DMS153 treated with DMSO at 0.1 percent for 48 hours (cell line): ENCODE results near the gene SHC3.
"Not testable (repeated sequence)": the region's sequence is repeated elsewhere in the genome, so short reads cannot be mapped to it uniquely, and the experiment has no call there.

Experiments
- DNase-seq: peaks from one replicate; lab custom pipeline; 2025; ENCODE audit not compliant: unreplicated experiment; lab: John Stamatoyannopoulos, UW

SHC3 gene, protein sequence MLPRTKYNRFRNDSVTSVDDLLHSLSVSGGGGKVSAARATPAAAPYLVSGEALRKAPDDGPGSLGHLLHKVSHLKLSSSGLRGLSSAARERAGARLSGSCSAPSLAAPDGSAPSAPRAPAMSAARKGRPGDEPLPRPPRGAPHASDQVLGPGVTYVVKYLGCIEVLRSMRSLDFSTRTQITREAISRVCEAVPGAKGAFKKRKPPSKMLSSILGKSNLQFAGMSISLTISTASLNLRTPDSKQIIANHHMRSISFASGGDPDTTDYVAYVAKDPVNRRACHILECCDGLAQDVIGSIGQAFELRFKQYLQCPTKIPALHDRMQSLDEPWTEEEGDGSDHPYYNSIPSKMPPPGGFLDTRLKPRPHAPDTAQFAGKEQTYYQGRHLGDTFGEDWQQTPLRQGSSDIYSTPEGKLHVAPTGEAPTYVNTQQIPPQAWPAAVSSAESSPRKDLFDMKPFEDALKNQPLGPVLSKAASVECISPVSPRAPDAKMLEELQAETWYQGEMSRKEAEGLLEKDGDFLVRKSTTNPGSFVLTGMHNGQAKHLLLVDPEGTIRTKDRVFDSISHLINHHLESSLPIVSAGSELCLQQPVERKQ

DNA sequence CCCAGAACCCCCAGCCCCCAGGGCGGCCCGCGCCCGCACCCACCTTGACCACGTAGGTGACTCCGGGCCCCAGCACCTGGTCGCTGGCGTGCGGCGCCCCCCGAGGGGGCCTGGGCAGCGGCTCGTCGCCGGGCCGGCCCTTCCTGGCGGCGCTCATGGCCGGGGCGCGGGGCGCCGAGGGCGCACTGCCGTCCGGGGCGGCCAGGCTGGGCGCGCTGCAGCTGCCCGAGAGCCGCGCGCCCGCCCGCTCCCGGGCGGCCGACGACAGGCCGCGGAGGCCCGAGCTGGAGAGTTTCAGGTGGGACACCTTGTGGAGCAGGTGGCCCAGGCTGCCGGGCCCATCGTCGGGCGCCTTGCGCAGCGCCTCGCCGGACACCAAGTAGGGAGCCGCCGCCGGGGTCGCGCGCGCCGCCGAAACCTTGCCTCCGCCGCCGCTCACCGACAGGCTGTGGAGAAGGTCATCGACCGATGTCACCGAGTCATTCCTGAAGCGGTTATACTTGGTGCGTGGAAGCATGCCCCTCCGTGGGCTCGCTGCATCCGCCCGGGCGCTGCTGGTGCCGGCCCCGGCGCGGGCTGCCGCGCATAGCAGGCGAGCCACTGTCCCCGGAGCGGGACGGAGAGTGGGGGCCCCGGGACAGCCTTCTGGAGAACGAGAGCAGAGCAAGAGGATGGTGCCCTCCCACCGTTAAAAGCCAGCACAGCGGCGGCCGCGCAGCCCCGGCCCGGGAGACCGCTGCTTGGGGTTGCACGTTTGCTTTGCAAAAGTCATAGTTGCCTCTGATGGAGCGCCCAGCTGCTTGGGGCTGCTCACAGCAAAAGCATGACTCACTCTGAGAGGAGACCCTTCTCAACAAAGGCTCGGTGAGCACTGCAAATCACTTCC is at the start of gene SHC3:
Gene SHC3, minus strand, starts transcription at position 875 of the 886 bp plus-strand sequence. Its CDS starts 358 bp downstream, at position 517.
- no peak for DNase-seq

DNA sequence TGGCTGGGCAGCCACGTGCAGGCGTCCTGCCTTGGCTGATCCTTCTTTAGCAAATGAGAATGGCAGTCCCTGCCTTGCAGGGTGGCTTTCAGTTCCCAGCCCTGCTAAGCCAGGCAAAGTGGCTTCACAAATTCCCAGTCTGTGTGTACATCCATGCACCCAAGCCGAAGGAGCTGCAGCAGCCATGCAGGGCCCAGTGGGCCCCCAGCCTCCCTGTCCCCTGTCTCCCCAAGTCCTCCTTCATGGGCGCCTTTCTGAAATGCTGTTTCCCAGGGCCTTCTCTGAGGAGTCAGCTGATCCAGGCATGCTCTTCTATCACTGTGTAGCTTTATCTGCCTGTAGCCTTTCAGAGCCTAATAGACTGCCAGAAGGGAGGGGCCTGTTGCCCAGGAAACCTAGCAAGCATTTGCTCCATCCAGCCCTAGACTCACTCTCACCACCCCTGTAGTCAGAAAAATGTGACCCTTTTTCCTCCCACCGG is 47.4 kb upstream of the SHC3 start:
- no peak for DNase-seq

DNA sequence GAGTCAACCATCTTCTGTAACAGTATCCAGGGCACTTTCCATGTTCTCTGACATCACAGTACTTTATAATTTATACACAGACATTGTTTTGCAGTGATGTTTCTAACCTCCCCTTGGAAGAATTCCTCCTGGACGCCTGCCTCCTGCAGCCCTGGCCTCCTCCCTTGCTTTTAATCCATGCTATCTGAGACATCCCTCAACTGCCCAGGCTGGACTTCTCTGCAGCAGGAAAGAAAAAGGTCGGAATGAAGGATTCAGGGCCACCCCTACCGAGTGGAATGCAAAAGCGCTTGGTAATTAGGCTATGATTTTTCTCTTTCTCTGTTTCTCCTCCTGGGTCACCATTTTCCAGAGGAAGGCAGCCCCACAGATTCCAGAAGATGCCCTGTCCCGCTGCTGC is 47.0 kb upstream of the SHC3 start:
- no peak for DNase-seq

DNA sequence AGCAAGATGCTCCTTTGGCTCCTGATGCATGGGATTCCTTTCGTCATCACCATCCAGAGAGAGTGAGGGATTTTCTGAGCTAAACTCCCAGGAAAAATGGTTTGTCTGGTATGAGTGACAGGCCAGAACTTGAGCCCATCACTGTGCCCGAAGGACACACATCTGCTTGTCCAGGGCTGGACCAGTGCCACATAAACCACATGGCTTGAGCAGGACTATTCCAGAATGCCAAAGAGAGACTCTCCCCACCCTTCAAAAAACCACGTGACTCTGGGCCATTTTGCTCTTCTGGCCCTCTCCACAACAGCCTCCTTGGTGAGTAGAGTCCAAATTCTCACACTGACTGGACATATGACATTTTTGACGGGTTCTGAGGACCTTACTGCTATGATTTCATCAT is 46.4 kb upstream of the SHC3 start:
- no peak for DNase-seq

DNA sequence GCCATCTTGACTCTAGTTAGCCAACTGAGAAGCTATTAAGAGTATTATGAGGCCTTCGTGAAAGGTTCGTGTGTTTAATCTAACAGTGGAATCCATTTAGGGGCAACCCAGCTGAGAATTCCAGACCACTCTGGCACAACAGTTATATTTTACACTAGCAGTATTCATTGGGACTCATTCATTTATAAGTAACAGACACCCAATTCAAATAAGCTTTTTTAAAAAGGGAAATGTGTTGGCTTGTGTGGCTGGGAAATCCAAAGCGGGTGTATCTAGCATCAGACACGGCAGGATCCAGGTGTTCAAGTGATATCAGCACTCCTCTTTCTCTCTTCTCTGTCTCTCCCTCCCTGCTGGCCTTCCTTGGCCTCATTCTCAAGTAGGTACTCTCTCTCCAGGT is 46.0 kb upstream of the SHC3 start:
- no peak for DNase-seq

DNA sequence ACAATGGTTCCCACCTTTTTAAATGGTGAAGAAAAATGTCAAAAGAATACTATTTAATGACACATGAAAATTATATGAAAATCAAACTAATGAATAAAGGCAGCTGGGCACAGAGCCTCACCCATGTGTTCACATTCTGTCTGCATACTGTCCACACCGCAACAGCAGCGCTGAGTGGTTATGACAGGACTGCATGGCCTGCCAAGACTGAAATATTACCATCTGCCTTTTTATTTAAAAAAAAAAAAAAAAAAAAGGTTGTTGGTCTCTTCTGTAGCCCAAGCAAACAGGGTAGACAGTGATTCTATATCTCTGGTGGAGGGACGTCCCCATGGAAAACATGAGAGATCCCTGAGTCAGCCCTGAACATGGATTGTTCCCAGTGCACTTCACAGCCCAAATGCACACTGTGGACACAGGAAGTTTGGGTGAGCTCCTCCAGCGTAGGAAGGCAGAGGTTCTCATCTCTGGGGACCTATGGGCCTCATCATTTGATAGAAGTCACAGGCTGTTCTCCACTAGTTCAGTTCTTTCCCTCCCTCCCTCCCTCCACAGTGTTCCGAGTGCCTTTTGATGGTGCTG is 44.9 kb upstream of the SHC3 start:
- DNase-seq, result no peak

DNA sequence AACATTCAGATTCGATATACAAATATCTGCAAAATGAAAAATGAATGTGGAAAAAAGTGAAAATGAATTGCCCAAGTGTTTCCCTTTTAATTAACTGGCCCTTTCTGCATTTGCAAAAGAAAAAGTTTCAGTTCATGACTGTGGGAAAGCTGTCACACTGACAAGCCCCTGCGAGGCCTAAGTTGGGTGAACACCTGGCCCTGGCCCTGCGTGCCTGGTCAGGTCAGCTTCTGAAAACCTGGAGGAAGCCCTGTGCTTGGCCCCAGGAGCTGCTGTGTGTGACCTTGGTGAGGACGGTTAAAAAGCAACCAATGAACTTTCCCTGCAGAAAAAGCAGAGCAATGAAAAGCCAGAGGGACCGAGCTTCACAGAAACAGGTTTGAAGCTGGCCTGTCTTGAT is 41.0 kb upstream of the SHC3 start:
- DNase-seq, result no peak

DNA sequence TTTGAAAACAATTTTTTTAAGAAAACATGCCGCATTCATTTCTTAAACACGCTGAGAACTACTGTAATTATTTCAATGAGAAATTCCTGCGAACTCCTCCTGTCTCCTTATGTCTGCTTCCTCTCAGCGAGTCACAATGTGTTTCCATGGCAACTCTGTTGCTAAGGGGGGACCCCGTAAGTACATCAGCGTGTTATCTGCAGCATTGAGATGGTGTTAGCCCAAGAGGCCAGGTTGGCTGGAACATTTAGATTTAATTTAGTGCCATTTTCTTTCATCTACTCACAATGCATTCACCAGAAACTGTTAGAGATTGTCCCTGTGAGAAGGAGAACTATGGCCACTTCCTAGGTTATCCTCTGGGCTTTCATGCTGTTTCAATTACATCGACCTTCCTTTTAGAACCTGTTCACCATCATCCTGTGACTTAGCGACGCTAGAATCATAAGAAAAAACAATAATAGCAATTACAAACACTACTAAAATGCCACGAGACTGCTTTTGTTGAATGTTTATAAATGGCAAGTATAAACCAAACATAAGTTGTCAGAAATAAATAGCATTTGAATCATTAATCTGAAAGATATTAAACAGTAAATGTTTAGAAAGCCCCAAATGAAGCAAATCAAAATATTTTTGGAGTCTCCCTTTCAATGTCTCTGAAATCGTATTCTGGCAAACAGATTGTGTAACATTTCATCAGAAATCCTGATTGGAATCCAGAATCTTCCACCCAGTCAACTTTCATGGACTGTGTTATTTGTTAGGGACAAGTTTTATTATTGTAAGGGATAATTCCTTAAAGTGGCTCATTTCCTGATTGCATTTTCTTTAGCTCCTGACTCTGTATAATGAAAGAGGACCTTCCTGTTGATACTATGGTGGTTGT is 39.7 kb upstream of the SHC3 start:
- no peak for DNase-seq

DNA sequence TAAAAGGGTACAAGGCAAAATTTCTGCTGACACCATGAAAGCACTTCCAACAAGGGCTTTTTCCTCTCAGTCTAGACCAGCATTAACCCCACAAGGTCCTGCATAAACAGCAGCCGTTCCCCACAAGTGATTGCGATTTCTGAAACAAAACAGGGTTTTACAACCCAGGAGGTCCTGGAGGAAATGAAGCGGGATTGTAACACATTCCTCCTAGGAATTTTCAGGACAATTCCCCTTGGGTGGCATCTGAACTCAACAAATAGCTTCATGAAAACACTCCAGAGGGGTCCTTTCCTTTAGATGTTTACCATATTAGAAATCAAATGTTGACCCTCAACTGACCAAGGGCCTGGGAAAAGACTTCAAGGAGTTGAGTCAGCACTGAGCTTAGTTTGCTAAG is 36.7 kb upstream of the SHC3 start:
- no peak for DNase-seq

DNA sequence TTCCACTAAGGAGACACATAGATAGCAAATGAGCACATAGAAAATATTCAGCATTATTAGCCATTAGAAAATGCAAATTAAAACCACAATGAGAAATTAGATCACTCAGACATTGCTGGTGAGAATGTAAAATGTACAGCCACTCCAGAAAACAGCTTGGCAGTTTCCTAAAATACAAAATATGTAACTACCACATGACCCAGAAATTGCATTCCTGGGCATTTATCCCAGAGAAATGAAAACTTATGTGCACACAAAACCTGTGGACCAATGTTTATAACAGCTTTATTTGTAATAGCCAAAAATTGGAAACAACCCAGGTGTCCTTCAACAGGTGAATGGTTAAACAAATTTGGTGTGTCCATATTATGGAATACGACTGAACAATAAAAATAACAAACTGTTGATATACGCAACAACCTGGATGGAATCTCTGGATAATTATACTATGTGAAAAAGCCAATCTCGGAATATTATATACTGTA is 34.8 kb upstream of the SHC3 start:
- DNase-seq, result no peak

DNA sequence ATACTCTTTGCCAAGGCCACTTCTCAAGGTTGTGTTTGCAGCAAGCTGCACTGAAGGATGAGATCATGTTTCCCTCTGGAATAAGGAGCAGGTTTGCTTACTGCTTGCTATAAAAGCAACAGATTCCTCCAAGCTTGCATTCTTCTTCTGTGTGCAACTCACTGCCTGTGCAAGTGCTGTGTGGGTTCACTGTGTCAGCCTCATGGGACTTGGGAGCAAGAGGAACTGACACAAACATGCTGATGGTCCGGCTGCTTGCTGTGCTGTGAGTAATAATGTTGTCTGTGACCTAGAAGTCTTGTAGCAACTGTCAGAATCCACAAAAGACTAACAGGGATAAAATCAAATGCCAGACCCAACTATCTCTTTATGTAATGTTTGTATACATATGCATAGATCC is 33.6 kb upstream of the SHC3 start:
- DNase-seq, result no peak

DNA sequence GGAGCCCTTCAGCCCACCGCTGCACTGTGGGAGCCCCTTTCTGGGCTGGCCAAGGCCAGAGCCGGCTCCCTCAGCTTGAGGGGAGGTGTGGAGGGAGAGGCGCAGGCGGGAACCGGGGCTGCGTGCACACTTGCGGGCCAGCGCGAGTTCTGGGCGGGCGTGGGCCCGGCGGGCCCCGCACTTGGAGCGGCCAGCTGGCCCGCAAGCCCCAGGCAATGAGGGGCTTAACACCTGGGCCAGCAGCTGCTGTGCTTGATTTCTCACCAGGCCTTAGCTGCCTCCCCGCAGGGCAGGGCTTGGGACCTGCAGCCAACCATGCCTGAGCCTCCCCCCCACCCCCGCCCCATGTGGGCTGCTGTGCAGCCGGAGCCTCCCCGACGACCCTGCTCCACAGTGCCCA is 30.7 kb upstream of the SHC3 start:
- DNase-seq, result not testable (repeated sequence)

DNA sequence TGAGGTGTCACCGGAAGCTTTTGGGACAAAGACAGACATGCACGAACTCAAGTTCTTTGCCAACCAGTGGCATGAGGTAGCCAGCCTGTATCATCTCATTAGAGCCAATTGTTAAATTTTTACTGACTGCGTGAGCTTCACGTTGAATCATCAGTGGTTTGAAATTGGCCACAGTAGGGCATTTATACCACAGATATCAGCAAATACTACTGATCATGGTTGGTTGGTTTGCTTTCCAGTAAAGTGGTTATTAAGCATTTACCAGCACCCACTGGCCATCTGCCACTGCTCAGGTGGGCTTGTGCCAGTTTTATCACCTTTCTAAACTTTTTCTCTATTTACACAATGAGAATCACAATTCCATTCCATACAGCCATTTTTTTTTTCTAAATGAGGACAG is 28.4 kb upstream of the SHC3 start:
- DNase-seq, result no peak

DNA sequence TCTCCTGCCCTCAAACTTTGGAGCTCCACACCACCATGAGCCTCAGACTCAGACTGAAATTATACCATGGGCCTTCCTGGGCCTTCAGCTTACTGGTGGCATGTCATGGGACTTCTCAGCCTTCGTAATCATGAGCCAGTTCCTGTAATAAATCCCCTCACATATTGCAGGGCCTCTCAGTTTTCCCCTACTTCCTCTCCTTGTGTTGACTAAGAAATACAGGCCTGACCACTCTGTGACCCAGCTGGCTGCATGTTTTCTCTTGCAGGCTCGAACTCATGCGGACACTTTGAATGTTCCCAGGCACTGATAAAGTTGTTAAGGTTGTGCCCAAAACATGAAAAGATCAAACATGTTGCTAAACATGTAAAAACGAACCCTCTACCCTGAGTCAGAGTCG is 26.2 kb upstream of the SHC3 start:
- no peak for DNase-seq

DNA sequence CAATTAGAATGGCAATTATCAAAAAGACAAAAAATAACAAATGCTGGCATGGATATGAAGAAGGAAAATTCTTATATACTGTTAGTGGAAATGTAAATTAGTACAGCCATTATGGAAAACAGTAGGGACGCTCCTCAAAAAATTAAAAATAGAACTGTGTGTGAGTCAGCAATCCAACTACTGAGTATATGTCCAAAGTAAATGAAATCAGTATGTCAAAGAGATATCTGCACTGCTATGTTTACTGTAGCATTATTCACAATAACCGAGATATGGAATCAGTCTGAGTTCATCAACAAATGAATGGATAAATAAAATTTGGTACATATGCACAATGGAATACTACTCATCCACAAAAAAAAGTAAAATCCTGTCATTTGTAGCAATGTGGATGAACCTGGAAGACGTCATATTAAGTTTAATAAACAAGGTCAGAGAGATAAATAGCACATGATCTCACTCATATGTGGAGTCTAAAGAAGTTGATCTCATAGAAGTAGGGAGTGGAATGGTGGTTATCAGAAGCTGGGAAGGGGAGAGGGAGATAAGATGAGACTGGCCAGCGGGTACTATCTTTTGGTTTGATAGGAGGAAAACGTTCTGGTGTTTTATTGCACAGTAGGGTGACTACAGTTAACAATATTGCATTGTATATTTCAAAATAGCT is 16.6 kb upstream of the SHC3 start:
- no peak for DNase-seq

DNA sequence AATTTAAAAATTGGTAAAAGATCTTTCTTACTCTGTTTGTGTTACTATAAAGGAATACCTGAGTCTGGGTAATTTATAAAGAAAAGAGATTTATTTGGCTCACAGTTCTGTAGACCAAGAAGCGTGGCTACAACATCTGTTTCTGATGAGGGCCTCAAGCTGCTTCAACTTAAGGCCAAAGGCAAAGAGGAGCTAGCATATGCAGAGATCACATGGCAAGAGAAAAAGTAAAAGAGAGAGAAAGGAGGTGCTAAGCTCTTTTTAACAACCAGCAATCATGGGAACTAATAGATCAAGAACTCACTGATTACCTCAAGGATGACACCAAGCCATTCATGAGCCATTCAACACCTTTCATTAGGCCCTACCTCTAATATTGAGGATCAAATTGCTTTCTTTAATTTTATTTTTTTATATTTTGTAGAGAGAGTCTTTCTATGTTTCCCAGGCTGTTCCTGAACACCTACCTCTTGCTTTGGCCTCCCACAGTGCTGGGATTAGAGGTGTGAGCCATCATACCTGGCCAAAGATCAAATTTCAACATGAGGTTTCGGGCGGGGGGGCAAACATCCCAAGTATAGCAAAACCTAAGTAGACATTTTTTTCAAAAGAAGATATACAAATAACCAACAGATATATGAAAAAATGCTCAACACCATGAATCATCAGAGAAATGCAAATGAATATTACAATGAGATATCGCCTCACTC is 16.0 kb upstream of the SHC3 start:
- DNase-seq, result no peak

DNA sequence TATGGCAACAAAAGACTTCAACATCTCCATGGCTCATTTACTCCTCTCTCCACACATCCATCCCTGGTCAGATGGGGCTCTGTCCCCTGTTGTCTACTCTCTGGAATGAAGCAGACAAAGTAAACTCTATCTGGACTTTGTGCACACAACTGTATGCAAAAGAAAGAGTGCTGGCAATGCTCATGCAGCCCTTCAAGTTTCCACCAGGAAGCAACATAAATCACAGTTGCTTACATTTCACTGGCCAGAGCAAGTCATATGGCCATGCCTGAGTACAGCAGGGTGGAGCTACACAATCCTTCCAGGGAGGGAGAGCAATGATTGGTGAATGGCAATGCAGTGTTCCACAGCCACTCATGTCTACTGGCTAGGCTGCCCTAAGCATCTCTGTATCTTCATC is 12.4 kb upstream of the SHC3 start:
- DNase-seq, result no peak

DNA sequence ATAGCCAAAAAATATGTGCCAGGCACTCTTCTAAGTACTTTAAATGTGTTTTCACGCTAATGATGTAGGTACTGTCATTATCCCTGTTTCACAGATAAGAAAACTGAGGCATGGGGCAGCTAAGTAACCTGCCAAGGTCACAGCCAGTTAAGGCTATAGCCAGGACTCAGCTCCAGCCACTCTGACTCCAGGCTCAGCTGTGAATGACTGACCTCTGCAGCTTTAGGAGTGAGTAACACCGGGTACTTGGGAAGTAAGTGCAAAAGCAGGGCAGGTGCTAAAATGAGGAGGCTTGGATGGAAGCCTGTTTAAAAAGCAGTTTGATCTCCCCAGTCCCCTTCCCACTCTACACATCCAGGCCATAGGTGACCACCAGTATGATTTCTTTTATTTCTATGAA is 10.6 kb upstream of the SHC3 start:
- no peak for DNase-seq

DNA sequence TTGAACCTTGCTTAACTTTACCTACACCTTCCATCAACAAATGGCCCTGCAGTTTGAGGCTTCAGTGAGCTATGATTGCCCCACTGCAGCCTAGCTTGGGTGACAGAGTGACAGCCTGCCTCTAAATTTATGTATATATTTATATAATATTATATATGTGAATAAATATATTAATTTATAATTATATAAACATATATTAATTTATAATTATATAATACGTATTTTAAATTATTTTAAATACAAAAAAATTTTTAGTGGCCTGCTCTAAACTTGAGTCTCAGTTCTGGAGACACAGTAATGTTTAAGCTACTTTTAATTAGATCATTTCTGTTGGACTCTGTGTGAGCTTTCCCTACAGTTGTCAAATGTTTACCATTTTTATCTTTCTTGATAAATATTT is 9.3 kb upstream of the SHC3 start:
- no peak for DNase-seq
